HepG2 (cell line): ENCODE results near the gene ENTPD6. TPM values are rescaled to one million over a fixed set of nuclear protein-coding genes. Genes with fewer than 3 reads are reported as not detected.
A peak's percentile ranks its signal among the peaks of the same experiment; 100 is the strongest.

ENCODE experiments used
- CENPT ChIP-seq: sonication (generic); formaldehyde crosslinking; IDR thresholded peaks from 2 replicates; pipeline ENCODE4 v1.8.0; 2022; ENCODE audit warnings: low read depth, mild to moderate bottlenecking, moderate library complexity, missing genetic modification reagents
- HCFC1 ChIP-seq: fragments of 150-350 bp; IDR thresholded peaks from 2 replicates; pipeline ENCODE4 v1.6.1; 2014; ENCODE audit warnings: low read depth, low read length
- HOXA3 ChIP-seq: sonication (generic); formaldehyde crosslinking; IDR thresholded peaks from 2 replicates; pipeline ENCODE4 v1.5.0; 2020; ENCODE audit warnings: missing genetic modification reagents
- MATR3 ChIP-seq: sonication (generic); formaldehyde crosslinking; IDR thresholded peaks from 2 replicates; pipeline ENCODE4 v1.4.0; 2020; ENCODE audit warnings: missing genetic modification reagents
- MTF2 ChIP-seq: sonication (generic); formaldehyde crosslinking; IDR thresholded peaks from 2 replicates; pipeline ENCODE4 v1.5.0; 2020; ENCODE audit warnings: missing genetic modification reagents, borderline replicate concordance
- TBP ChIP-seq: sonication (generic); formaldehyde crosslinking; IDR thresholded peaks from 2 replicates; pipeline ENCODE4 v1.5.0; 2020; ENCODE audit warnings: missing genetic modification reagents
- TSC22D2 ChIP-seq: sonication (generic); formaldehyde crosslinking; IDR thresholded peaks from 2 replicates; pipeline ENCODE4 v1.5.1; 2020; ENCODE audit warnings: missing genetic modification reagents, mild to moderate bottlenecking, borderline replicate concordance
- ZNF547 ChIP-seq: sonication (generic); formaldehyde crosslinking; IDR thresholded peaks from 2 replicates; pipeline ENCODE4 v1.5.1; 2020; ENCODE audit warnings: mild to moderate bottlenecking, missing genetic modification reagents
- ZNF556 ChIP-seq: sonication (generic); formaldehyde crosslinking; IDR thresholded peaks from 2 replicates; pipeline ENCODE4 v1.4.0; 2020; ENCODE audit warnings: mild to moderate bottlenecking, missing genetic modification reagents, borderline replicate concordance
- ZNF816 ChIP-seq: sonication (generic); formaldehyde crosslinking; IDR thresholded peaks from 2 replicates; pipeline ENCODE4 v1.8.0; 2022; ENCODE audit warnings: missing genetic modification reagents, mild to moderate bottlenecking, borderline replicate concordance
- ZNF83 ChIP-seq: sonication (generic); formaldehyde crosslinking; IDR thresholded peaks from 2 replicates; pipeline ENCODE4 v1.4.0; 2020; ENCODE audit warnings: missing genetic modification reagents, mild to moderate bottlenecking, borderline replicate concordance
- polyA plus RNA-seq, 8 experiments: library from polyadenylated mRNA; depleted of rRNA in 3 of 8; stranded (reverse) in 7 of 8; unstranded in 1 of 8; fragments of >200 nt; fragmentation: Illumina TruSeq in 4 of 8; extraction: Trizol in 4 of 8; gene quantifications; 2 replicates each; pipeline versions ENCODE4 v1.2.1 to v1.2.3, GENCODE V29; 2011 to 2016; ENCODE audit warnings: low read depth in 4 of 8, missing spikeins in 1 of 8, mixed read lengths in 1 of 8; ENCODE audit not compliant: insufficient read depth in 1 of 8
- total RNA-seq, 5 experiments: library from RNA; depleted of rRNA; stranded (reverse); fragments of >200 nt; fragmentation: Illumina TruSeq; extraction: Trizol; gene quantifications; 2 replicates each; pipeline ENCODE4 v1.2.3, GENCODE V29; 2016; ENCODE audit warnings: low read depth in 1 of 5
- TF ChIP-seq, protein P1 (sequence below): sonication (generic); formaldehyde crosslinking; IDR thresholded peaks from 2 replicates; pipeline ENCODE4 v1.4.0; 2020; ENCODE audit warnings: missing genetic modification reagents, mild to moderate bottlenecking, borderline replicate concordance
- TF ChIP-seq, protein P2 (sequence below): sonication (generic); formaldehyde crosslinking; IDR thresholded peaks from 2 replicates; pipeline ENCODE4 v1.5.0; 2020; ENCODE audit warnings: mild to moderate bottlenecking, missing genetic modification reagents
- TF ChIP-seq, protein P3 (sequence below): sonication (generic); formaldehyde crosslinking; IDR thresholded peaks from 2 replicates; pipeline ENCODE4 v1.5.0; 2020; ENCODE audit warnings: mild to moderate bottlenecking, missing genetic modification reagents
- TF ChIP-seq, protein P4 (sequence below): sonication (generic); formaldehyde crosslinking; IDR thresholded peaks from 2 replicates; pipeline ENCODE4 v1.4.0; 2020; ENCODE audit warnings: missing genetic modification reagents
- TF ChIP-seq, protein P5 (sequence below): sonication (generic); formaldehyde crosslinking; IDR thresholded peaks from 2 replicates; pipeline ENCODE4 v1.5.0; 2020; ENCODE audit warnings: mild to moderate bottlenecking, missing genetic modification reagents, moderate library complexity

Gene ENTPD6
- total and polyA plus RNA-seq, 2 of the 13 experiments (the other 11 are each of a cell fraction or from before 2014, with no cell fraction given) = 164 to 172 TPM

DNA sequence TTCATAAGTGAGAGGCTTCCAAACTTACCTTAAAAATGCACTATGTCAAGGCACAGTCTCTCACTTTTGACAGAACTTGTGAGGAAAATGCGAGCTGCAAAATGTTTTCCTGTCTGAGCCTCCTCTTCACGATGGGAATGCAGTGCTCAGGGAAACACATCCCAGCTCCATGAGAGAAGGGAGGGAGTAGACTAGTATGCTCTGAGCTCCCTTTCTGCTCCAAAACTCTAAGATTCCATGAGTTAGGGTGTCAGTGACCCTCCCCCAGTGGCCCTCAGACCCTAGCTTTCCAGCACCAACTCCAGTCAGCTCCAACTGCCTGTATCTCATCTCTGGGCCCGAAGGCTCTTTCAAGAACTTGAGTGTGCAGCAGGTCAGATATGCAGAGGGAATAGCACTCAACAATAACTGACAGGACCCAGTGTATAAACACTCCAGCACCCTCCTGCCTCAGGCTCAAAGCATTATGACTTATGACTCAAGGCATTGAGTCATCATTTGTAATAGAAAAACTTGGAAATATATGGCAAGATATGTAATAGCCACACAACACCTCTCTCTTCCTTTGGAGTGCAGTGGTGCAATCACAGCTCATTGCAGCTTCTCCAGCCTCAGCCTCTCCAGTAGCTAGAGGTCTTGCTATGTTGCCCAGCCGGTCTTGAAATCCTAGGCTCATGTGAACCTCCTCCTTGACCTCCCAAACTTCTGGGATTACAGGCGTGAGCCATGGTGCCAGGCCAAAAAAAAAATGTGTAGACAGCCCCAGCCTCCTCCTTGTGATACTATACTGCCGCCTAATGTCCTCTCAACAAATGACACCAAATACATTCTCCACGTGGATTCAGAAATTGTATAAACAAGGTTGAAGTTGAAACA is 16.7 kb upstream of the ENTPD6 start (continued):
- TF ChIP-seq TSC22D2 (CRISPR knock-in tag) (0 out of 2 replicates have a peak, but pooled peaks have one; percentile 13), CENPT (CRISPR knock-in tag) (no peak), ZNF547 (CRISPR knock-in tag) (no peak), MATR3 (CRISPR knock-in tag) (no peak), HCFC1 (no peak), ZNF556 (no peak), TBP (CRISPR knock-in tag) (no peak), ZNF83 (0 out of 2 replicates have a peak, but pooled peaks have one; percentile 23), ZNF816 (CRISPR knock-in tag) (no peak), MTF2 (CRISPR knock-in tag) (no peak), HOXA3 (CRISPR knock-in tag) (no peak)
- TF ChIP-seq, protein P1, sequence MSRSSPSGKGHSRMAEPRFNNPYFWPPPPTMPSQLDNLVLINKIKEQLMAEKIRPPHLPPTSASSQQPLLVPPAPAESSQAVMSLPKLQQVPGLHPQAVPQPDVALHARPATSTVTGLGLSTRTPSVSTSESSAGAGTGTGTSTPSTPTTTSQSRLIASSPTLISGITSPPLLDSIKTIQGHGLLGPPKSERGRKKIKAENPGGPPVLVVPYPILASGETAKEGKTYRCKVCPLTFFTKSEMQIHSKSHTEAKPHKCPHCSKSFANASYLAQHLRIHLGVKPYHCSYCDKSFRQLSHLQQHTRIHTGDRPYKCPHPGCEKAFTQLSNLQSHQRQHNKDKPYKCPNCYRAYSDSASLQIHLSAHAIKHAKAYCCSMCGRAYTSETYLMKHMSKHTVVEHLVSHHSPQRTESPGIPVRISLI (CRISPR knock-in tag) = peak; percentile 96
- TF ChIP-seq, protein P2, sequence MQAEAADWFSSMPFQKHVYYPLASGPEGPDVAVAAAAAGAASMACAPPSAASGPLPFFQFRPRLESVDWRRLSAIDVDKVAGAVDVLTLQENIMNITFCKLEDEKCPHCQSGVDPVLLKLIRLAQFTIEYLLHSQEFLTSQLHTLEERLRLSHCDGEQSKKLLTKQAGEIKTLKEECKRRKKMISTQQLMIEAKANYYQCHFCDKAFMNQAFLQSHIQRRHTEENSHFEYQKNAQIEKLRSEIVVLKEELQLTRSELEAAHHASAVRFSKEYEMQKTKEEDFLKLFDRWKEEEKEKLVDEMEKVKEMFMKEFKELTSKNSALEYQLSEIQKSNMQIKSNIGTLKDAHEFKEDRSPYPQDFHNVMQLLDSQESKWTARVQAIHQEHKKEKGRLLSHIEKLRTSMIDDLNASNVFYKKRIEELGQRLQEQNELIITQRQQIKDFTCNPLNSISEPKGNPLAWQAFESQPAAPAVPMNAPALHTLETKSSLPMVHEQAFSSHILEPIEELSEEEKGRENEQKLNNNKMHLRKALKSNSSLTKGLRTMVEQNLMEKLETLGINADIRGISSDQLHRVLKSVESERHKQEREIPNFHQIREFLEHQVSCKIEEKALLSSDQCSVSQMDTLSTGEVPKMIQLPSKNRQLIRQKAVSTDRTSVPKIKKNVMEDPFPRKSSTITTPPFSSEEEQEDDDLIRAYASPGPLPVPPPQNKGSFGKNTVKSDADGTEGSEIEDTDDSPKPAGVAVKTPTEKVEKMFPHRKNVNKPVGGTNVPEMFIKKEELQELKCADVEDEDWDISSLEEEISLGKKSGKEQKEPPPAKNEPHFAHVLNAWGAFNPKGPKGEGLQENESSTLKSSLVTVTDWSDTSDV = no peak
- TF ChIP-seq, protein P3, sequence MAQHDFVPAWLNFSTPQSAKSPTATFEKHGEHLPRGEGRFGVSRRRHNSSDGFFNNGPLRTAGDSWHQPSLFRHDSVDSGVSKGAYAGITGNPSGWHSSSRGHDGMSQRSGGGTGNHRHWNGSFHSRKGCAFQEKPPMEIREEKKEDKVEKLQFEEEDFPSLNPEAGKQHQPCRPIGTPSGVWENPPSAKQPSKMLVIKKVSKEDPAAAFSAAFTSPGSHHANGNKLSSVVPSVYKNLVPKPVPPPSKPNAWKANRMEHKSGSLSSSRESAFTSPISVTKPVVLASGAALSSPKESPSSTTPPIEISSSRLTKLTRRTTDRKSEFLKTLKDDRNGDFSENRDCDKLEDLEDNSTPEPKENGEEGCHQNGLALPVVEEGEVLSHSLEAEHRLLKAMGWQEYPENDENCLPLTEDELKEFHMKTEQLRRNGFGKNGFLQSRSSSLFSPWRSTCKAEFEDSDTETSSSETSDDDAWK (CRISPR knock-in tag) = no peak
- TF ChIP-seq, protein P4, sequence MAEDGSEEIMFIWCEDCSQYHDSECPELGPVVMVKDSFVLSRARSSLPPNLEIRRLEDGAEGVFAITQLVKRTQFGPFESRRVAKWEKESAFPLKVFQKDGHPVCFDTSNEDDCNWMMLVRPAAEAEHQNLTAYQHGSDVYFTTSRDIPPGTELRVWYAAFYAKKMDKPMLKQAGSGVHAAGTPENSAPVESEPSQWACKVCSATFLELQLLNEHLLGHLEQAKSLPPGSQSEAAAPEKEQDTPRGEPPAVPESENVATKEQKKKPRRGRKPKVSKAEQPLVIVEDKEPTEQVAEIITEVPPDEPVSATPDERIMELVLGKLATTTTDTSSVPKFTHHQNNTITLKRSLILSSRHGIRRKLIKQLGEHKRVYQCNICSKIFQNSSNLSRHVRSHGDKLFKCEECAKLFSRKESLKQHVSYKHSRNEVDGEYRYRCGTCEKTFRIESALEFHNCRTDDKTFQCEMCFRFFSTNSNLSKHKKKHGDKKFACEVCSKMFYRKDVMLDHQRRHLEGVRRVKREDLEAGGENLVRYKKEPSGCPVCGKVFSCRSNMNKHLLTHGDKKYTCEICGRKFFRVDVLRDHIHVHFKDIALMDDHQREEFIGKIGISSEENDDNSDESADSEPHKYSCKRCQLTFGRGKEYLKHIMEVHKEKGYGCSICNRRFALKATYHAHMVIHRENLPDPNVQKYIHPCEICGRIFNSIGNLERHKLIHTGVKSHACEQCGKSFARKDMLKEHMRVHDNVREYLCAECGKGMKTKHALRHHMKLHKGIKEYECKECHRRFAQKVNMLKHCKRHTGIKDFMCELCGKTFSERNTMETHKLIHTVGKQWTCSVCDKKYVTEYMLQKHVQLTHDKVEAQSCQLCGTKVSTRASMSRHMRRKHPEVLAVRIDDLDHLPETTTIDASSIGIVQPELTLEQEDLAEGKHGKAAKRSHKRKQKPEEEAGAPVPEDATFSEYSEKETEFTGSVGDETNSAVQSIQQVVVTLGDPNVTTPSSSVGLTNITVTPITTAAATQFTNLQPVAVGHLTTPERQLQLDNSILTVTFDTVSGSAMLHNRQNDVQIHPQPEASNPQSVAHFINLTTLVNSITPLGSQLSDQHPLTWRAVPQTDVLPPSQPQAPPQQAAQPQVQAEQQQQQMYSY (CRISPR knock-in tag) = no peak
- TF ChIP-seq, protein P5, sequence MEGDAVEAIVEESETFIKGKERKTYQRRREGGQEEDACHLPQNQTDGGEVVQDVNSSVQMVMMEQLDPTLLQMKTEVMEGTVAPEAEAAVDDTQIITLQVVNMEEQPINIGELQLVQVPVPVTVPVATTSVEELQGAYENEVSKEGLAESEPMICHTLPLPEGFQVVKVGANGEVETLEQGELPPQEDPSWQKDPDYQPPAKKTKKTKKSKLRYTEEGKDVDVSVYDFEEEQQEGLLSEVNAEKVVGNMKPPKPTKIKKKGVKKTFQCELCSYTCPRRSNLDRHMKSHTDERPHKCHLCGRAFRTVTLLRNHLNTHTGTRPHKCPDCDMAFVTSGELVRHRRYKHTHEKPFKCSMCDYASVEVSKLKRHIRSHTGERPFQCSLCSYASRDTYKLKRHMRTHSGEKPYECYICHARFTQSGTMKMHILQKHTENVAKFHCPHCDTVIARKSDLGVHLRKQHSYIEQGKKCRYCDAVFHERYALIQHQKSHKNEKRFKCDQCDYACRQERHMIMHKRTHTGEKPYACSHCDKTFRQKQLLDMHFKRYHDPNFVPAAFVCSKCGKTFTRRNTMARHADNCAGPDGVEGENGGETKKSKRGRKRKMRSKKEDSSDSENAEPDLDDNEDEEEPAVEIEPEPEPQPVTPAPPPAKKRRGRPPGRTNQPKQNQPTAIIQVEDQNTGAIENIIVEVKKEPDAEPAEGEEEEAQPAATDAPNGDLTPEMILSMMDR = peak; percentile 98
